ENCODE measurements around the gene SPZ1. TPM values are rescaled to one million over a fixed set of nuclear protein-coding genes. Genes with fewer than 3 reads are reported as not detected.

SPZ1 gene
- total RNA-seq, 2 donors from 2014 or later = not detected

DNA sequence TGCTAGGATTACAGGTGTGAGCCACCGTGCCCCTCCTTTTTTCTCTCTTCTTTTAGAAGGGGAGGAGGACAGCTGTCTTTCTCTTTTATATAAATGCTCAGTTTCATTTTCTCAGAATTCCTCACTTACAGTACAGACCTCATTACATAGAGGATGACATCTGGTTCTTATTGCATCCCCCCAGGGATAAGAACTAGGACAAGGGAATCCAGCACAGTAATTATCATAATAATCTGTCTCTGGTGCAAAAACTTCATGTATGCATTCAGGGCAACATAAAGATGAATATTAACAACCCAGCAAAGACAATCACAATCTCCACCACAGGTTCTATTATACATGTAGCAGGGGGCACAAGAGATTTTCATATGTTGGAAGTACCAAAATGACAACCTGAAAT, 5.1 kb downstream of the SPZ1 start:
- no peaks in the 10 kb centered on the region for H3K9me3 ChIP-seq
- 96% methylated on average over 1 of the region's 1 CpG for WGBS
- no peak overlapping the region for H3K4me3 ChIP-seq
- no peak overlapping the region for H3K27ac ChIP-seq
- H3K36me3 ChIP-seq = no peaks in the 10 kb centered on the region
- TF ChIP-seq, protein P1, sequence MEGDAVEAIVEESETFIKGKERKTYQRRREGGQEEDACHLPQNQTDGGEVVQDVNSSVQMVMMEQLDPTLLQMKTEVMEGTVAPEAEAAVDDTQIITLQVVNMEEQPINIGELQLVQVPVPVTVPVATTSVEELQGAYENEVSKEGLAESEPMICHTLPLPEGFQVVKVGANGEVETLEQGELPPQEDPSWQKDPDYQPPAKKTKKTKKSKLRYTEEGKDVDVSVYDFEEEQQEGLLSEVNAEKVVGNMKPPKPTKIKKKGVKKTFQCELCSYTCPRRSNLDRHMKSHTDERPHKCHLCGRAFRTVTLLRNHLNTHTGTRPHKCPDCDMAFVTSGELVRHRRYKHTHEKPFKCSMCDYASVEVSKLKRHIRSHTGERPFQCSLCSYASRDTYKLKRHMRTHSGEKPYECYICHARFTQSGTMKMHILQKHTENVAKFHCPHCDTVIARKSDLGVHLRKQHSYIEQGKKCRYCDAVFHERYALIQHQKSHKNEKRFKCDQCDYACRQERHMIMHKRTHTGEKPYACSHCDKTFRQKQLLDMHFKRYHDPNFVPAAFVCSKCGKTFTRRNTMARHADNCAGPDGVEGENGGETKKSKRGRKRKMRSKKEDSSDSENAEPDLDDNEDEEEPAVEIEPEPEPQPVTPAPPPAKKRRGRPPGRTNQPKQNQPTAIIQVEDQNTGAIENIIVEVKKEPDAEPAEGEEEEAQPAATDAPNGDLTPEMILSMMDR (IDR thresholded peaks at IDR 0.05) = no peak
- no peak for TF ChIP-seq POLR2A (IDR thresholded peaks at IDR 0.05)
- no peak for TF ChIP-seq POLR2AphosphoS5 (IDR thresholded peaks at IDR 0.05)
- no peaks in the 10 kb centered on the region for H3K4me1 ChIP-seq (replicated peaks)
- no peak for DNase-seq (ENCODE audit: low spot score)
- intact Hi-C loops (cut with DNase I) = no loop called here
- H3K27me3 ChIP-seq (replicated peaks; ENCODE audit: insufficient read depth) = no peaks in the 10 kb centered on the region

DNA sequence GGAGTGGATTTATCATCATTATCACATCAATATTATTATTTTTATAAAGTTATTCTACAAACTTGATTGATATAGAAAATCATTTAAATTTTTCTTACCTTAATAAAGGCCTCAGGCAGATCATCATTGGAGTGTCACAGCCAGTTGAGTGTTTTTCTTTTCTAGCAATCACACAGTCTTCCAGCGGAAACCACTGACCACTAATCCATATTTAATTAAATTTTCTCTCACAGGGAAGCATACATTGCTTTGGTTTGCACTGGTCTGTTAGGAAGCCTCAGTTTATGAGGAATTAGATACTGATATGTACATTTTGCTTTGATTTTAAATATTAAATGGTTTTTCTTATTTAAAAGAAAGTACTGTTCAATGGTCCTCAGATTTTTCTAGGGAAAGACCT, 6.7 kb downstream of the SPZ1 start:
- intact Hi-C loops (cut with DNase I) = no loop called here
- H3K4me1 ChIP-seq (replicated peaks) = no peaks in the 10 kb centered on the region
- no peak for DNase-seq (ENCODE audit: low spot score)
- H3K27me3 ChIP-seq (replicated peaks; ENCODE audit: insufficient read depth) = no peaks in the 10 kb centered on the region
- no peaks in the 10 kb centered on the region for H3K9me3 ChIP-seq
- 50% methylated on average over 1 of the region's 1 CpG for WGBS
- TF ChIP-seq POLR2AphosphoS5 (IDR thresholded peaks at IDR 0.05) = no peak
- TF ChIP-seq, protein P1 (IDR thresholded peaks at IDR 0.05) = no peak
- no peak for TF ChIP-seq POLR2A (IDR thresholded peaks at IDR 0.05)
- no peak overlapping the region for H3K27ac ChIP-seq
- H3K4me3 ChIP-seq = no peak overlapping the region
- no peaks in the 10 kb centered on the region for H3K36me3 ChIP-seq

DNA sequence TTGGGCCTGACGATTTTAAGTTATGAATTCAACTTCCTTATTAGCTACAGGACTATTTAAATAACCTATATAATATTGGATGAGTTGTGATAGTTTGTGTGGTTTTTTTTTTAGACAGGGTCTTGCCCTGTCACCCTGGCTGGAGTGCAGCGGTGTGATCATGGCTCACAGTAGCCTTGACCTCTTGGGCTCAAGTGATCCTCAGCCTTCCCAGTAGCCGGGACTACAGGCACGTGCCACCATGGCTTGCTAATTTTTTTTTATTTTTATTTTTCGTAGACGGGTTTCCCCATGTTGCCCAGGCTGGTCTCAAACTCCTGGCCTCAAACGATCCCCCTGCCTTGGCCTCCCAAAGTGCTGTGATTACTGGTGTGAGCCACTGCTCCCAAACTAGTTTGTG, 17.6 kb downstream of the SPZ1 start:
- H3K9me3 ChIP-seq = no peaks in the 10 kb centered on the region
- no peaks in the 10 kb centered on the region for H3K36me3 ChIP-seq
- no peak overlapping the region for H3K27ac ChIP-seq
- intact Hi-C loops (cut with DNase I) = no loop called here
- no peaks in the 10 kb centered on the region for H3K4me1 ChIP-seq (replicated peaks)
- TF ChIP-seq, protein P1 (IDR thresholded peaks at IDR 0.05) = no peak
- TF ChIP-seq POLR2AphosphoS5 (IDR thresholded peaks at IDR 0.05) (no peak), POLR2A (IDR thresholded peaks at IDR 0.05) (no peak)
- H3K27me3 ChIP-seq (replicated peaks; ENCODE audit: insufficient read depth) = no peaks in the 10 kb centered on the region
- H3K4me3 ChIP-seq = no peak overlapping the region
- 79% methylated on average over 7 of the region's 7 CpGs for WGBS
- no peak for DNase-seq (ENCODE audit: low spot score)

DNA sequence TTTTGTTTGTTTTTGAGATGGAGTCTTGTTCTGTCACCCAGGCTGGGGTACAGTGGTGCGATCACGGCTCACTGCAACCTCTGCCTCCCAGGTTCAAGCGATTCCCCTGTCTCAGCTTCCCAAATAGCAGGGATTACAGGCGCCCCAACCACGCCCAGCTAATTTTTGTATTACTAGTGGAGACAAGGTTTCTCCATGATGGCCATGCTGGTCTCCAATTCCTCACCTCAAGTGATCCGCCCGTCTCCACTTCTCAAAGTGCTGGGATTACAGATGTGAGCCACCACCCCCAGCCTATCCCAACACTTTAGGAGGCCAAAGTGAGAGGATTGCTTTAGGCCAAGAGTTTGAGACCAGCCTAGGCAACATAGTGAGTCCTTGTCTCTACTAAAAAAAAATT, 19.3 kb downstream of the SPZ1 start:
- Histone ChIP-seq H3K36me3 (no peaks in the 10 kb centered on the region), H3K27me3 (replicated peaks; ENCODE audit: insufficient read depth) (no peaks in the 10 kb centered on the region), H3K27ac (no peak overlapping the region), H3K4me3 (no peak overlapping the region), H3K9me3 (no peaks in the 10 kb centered on the region), H3K4me1 (replicated peaks) (no peaks in the 10 kb centered on the region)
- no peak for DNase-seq (ENCODE audit: low spot score)
- intact Hi-C loops (cut with DNase I) = no loop called here
- TF ChIP-seq, protein P1 (IDR thresholded peaks at IDR 0.05) = no peak
- TF ChIP-seq POLR2AphosphoS5 (IDR thresholded peaks at IDR 0.05) = no peak
- no peak for TF ChIP-seq POLR2A (IDR thresholded peaks at IDR 0.05)
- 91% methylated on average over 7 of the region's 7 CpGs for WGBS

DNA sequence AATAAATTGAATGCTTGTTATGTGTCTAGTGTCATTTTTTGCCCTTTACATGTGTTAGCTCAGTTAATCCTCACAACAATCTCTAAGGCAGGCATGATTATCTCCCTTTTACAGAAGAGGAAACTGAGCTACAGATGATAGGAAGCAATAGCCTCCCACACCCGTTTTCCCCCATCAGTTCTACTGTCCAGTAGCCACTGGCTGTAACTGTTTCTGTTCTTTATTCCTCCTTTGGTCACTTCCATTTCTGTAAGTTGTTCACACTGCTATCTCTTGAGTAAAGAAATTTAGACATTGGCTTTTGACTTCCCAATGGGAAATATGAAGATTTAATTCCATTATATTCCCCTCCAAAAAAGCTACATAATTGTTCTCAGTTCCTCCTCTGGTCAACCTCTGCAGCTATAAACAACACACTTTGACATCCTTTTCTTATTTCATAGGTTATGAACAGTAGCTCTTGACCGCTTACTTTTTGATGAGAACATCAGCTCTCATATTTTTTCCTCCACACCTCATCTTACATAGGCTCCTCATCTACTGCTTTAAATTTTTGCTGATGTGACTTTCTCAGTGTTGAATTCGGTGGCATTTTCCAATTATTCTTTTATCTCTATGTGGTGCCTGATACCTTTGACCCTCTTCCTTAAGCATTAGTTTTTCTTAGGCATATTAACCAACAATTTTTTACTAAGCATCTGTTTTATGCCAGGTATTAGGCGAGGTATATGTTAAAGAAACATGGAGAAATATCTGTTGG, 21.4 kb downstream of the SPZ1 start:
- TF ChIP-seq POLR2A (IDR thresholded peaks at IDR 0.05) = no peak
- TF ChIP-seq, protein P1 (IDR thresholded peaks at IDR 0.05) = no peak
- no peak for TF ChIP-seq POLR2AphosphoS5 (IDR thresholded peaks at IDR 0.05)
- 75% methylated on average over 4 of the region's 4 CpGs for WGBS

More for the DNA sequence above, 21.4 kb downstream of the SPZ1 start:
- no peak overlapping the region for H3K4me3 ChIP-seq
- no peaks in the 10 kb centered on the region for H3K4me1 ChIP-seq (replicated peaks)
- DNase-seq (ENCODE audit: low spot score) = no peak
- no peak overlapping the region for H3K27ac ChIP-seq
- H3K36me3 ChIP-seq = no peaks in the 10 kb centered on the region
- H3K9me3 ChIP-seq = no peaks in the 10 kb centered on the region
- intact Hi-C loops (cut with DNase I) = no loop called here
- H3K27me3 ChIP-seq (replicated peaks; ENCODE audit: insufficient read depth) = no peaks in the 10 kb centered on the region

Data from prostate gland (tissue), 2 donors.